HCEC 1CT (cell line): ENCODE data around the gene AMOTL1.
A peak's percentile ranks its signal among the peaks of the same experiment; 100 is the strongest.
"Not testable (repeated sequence)": the region's sequence is repeated elsewhere in the genome, so short reads cannot be mapped to it uniquely, and the experiment has no call there.

ENCODE experiments used
- DNase-seq: peaks from one replicate; pipeline ENCODE4 v3.0.0-alpha.2; 2017

The AMOTL1 gene

DNA sequence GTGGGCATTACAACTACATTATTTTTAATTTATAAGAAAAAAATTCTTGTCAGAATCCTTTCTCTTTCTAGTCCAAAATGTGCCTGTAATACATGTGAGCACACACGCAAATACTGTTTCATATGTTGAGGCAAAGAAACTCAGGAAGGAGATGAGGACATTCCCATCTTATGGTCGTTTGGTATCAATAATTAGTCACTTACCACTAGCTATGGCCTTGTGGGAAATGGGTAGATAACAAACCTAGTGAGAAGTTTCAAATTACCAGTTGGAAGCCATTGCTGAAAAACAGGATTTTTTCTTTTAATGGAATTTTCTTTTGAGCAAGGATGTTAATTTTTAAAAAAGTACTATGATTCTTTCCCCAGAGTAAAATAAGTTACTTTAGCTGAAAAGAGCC is 25.7 kb downstream of the AMOTL1 start:
- DNase-seq: peak; percentile 77

DNA sequence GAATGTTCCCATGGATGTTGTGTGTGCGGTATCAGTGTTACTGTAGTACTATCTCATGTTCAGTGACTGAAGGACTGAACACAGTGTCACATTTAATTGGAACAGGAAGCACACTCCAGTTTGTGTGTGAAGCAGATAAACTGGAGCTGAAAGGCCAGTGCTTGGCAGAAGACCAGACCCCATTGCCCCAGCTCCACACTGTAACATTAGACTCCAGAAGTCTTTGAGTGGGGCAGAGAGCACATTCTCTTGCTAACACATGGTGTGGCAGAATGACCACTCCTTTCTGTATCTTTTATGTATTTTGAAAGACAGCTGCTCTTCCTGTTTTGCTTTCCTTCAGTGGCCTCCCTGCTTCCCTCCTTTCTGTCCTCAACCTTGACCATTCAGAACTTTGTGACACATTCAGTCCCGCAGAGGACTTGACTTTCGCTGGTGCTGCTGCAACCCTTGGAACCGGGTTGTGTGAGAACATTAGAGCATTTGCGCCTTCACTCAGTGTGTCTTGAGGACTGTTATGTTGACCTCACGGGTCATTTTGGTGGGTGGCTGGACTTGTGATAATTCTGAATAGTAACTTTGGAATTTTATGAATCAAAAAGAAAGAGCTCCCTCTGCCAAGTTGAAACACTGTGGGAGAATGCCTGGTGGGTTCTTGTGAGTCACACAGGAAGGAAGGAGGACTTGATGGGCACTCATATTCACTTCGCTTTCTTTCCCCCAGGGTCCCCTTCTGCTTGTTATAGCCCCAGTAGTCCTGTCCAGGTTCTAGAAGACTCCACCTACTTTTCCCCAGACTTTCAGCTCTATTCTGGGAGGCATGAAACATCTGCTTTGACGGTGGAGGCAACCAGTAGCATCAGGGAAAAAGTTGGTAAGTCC is 26.4 kb downstream of the AMOTL1 start:
- DNase-seq: peak; percentile 99

DNA sequence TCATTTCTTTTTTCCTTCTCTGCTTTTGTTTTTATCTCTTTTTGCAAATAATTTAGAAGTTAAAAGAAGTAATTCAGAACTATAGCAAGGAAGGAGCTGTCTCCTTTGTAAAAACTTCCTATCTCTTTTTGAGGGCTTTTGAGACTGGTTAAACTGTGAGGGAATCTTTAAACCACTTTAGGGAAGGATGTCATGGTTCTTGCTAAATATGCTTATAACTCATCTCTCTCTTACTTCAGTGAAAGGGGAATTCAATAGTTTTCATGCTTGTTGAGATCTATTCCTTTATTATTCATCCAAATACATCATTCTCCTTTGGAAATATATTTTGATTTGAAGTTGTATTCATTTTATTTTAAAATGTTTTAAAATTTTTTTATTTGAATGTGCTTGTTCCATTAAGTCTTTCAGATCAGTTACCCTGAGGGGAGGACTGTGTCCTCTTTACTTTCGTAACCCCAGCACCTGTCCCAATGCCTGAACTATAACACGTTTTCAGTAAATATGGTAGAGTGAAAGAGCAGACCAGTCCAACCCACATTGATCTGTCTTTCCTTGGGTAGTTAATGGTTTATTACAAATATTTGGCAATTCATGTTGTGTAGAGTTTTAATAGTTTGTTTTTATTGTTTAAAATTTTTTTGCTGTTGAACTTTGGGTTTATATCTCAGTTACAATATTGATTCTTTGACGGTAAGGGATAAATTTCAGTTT is 27.5 kb downstream of the AMOTL1 start:
- DNase-seq: peak; percentile 25

DNA sequence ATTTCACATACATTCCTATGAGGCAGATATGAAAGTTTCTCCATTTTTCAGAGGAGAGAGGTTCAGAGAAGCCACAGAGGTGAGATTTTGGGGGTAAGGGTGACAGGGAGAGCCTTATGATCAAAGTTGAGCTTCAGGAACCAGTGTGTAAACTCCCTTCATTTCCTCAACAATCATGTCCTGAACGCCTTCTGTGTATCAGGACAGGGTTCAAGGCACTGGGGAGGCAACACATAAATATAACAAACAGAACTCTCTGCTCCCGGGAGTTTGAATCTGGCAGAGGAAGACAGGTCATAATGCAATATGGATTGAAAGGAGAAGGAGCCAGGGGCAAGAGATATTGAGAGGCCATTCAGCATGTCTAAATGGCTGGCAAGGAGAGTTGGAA is 28.0 kb downstream of the AMOTL1 start:
- DNase-seq: no peak

DNA sequence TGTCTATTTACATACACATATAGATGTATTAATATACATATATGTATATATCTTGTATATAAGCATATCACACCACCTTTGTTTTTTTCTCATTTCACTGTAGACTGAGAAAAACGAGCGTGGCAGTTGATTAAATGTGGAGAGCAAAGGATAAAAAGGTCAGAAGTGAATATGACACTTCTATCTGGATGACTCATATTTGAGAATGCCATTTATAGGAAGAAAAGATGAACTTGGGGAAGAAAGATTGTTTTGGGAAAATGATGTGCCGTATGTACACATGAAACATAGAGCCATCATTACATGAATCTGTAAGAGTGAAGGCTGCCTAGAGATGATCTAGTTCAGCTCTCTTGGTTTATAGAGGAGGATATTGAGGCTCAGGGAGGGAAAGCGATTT is 28.7 kb downstream of the AMOTL1 start:
- DNase-seq: peak; percentile 54

DNA sequence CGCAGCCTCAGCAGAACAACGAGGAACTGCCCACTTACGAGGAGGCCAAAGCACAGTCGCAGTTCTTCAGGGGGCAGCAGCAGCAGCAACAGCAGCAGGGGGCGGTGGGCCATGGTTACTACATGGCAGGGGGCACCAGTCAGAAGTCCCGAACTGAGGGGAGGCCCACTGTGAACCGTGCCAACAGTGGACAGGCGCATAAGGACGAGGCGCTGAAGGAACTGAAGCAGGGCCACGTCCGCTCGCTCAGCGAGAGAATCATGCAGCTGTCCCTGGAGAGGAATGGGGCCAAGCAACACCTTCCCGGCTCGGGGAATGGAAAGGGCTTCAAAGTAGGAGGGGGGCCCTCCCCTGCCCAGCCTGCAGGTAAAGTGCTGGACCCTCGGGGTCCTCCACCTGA is 31.6 kb downstream of the AMOTL1 start:
- no peak for DNase-seq

DNA sequence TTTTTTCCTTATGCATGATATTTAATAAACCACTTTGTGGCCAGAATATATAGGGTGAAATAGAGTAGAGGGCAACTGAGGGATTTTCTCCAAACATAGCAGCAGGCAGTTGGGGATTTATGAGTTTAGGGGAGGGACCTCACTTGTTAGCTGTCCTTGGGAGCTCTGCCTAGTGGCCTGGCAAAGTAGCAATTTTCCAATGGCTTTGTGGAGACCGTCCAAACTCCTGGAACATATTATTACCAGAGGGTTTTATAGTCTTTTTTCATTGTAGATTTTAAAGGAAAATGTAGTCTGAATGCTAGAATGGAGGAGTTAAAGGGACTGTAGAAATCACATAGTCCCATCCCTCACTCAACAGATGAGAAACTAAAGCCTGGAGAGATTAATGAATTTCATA is 32.3 kb downstream of the AMOTL1 start:
- DNase-seq: no peak

DNA sequence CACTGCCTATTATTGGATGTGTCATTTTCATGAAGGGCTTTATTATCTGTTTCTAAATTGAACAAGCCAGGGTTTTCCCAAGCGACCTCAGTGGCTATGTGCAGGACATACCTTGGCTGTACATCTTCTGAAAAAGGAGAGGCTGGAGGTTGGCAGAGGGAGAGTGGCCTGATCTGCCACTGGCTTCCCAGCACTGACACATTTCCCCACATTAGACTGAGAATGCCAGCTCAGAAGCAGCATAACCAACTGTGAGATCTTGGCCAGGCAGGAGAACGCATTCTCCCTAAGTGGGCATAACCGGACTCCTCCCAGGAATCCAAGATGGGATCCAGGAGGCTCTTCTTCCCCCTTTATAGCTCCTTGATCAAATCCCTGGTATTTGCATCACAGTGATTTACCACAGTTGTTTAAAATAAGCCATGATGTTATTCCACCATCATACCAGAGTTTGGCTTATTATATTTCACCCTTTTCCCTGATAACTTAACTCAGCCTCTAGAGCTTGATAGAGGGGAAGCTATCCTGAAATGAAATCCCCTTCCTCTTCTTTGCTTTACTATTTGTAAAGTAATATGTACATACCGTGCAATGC is 33.8 kb downstream of the AMOTL1 start:
- DNase-seq: no peak

DNA sequence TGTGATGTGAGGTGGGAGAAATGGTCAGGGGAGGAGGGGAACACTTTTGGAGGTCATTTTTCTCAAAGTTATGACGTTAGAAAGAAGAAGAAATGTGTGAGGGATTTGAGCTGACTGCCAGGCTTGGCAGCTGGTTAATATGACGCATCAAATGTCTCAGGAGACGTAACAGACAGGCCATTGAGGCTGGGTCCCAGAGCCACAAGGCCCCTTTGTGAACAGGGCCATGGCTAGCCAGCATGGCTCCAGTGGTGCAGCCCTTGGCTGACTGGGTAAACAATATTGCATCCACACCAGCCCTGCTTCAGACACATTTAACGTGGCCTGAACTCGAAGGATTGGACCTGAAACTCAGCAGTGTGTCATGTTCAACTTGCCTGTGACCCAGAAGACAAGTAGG is 34.3 kb downstream of the AMOTL1 start:
- DNase-seq: no peak

DNA sequence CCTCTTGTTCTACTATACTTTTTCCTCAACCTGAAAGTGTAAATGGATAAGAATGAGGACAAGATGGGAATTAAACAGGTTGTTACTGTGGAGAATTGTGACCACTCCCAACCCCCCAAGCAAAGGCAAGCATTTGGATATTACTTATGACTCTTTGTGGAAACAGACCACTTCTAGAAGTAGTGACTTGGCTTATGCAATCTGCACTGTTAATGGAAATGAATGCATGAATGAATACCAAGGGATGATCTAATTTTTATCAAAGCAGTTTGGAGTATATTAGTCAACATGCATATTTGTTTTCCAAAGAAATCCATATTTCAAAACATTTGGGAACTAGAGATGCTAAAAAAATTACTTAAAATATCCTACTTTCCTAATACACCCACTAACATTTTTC is 35.3 kb downstream of the AMOTL1 start:
- peak; percentile 69 for DNase-seq

DNA sequence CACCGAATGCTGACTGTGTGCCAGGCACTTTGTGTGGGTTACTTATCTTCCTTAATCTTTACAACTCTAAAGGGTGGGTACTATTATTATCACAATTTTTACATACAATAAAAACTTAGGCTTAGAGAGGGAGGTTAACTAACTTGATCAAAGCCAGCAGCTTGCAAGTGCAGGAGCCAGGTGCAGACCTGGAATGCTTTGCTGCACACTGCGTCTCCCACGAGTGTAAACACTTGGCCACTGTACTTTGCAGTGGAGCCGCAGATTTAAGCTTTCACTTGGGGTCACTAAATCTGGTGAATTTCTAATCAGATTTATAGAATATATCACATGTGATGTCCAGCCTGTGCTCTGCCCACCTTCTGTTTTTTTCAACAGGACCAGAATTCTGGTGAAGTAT is 36.7 kb downstream of the AMOTL1 start:
- DNase-seq: no peak

DNA sequence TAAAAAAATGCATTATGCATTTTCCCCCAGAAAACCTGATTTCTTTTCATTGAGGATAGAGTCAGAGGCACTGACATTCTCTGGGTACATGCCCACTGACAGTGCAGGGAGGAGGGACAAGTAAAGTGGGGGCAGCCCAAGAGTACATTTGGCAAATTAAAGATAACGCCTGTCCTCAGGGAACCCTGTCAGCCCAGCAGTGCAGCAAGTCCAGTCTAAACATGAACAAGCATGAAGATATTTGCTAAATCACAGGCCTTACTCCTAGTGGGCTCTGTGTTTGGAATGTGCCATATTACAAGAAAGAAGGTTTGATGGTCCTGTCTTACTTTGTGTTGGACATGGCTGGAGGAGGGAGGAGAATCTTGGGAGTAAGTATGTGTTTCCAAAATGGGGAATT is 37.9 kb downstream of the AMOTL1 start:
- DNase-seq: no peak

DNA sequence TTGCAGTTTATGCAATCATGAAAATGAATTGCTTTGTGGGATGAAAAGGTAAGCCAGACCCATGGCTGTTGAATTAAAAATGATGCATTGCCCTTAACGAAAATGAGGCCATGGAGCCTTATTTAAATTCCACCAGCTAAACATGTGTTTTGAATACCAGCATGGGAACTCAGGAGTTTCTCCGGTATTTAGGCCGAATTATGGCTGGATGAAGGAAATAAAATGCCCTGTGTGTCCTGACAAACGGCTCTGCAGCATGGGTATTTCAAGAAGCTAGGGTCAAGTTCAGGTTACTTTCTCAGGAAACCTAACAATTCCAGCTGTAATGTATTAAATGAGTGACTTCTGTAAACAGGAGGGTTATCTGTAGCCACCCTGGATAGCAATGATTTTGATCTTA is 38.3 kb downstream of the AMOTL1 start:
- no peak for DNase-seq

DNA sequence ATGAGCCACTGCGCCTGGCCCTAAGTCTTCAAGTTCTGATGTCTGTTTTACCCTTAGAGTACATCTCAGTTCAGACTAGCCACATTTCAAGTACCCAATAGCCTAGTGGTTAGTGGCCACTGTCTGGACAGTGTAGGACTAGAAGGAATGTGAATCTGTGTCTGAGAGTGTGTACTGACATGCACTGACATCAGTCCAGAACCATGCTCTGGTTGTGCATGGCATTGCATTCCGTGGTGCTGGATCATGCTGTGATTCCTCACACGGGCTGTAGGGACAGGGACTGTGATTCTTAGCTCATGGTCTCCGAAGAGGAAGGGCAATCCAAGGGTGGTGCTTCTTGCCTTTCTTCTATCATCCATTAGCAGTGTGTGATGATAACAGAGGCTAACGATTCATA is 41.1 kb downstream of the AMOTL1 start:
- DNase-seq: no peak

DNA sequence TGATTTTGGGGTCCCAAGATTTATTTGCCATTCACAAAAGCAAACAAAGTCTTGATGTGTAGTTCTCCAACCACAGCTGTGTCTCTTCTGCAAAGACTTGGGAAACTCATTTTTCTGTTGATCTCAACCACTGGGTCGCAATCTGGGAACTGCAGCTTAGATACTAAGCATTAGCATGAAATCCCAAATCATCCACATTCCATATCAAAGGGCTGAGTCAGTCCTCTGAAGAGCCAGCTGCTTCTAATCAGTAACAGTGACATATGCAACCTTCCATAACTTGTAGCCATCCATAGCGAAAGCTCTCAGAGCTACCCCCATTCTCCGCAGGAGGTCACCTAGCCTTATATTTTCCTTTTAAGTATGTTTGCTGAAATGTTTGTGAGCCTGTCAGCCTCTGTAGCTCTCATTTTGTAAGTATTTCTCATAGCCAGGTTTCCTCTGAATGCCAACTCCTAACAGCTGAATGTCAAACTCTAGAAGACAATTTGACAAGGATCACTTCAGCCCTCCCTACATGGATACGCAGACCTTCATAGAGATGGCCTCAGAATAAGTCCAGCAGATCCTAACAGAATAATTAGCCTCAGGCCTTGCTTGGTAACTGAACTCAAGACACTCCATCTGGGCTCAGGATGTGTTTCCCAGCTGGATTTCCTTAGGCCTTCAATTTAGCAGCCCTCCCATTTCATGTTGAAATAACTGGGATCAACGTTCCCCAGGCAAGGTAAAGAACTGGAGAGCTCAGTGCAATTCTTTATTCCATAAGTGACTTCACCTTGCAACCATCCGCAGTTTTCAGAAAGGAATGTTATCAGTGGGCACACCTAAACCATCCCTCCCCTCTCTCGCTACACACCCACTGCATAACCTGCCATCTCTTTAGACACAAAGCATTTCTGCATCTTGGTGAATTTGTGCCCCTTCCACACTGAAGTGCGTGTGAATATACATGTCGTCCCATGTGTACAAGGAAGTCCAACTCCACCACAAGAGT is 44.9 kb downstream of the AMOTL1 start:
- DNase-seq: not testable (repeated sequence)

DNA sequence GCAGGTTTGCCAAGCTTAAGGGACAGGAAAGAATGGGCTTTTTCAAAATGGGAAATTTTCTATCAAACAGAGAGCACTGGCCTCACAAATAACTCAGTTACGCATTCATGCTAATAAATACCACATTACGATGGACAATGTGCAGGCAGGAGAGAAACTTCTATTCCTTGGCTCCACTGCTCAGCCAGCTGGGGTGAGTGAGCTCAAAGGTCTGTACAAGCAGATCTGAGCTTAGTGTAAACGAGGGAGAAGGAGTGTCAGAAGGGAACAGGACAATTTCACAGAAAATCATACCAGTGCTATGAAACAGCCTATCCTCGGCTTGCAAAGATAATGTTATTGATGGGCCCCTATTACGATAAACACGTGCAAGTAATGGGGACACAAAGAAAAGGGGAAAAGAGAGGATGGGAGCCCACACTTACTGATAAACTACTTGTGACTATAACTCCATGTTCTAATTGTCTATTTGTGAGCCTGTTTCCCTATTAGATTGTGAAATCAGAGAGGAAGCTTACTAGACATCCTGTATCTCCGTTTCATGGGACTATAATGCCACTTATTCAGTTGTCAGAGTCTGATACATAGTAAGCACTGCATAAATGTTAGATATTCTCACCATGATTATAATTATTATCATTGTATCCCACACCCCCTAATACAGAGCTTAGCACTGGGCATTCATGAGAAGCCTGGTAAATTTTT is 46.3 kb downstream of the AMOTL1 start:
- no peak for DNase-seq

DNA sequence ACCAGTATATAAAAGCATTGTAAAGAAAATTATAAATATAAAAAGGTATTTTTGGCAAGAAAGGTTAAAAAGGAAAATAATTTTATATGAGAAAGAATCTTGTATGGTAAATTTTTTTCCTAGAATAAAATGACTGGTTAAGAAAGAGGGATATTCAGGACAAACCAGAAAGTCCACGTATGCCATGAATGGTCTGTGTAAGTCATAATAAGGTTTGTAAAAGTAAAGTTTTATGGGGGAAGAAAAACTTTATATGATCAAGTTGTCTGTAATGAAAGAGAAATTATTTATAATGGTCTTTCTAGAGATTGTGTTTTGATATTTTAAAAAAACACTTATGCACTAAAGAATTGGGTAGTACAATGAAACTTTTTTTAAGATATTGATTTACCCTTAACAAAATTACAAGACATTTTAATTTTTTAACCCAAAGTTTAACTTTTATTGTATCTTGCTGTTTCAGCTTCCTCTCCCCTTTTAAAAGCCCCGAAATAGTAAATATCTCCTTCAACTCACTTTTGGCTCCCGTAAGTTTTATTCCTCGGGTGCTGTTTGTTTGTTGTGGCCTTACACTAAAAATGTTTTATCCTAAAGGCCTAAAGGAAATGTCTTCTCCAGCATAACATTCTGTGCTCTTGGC is 47.7 kb downstream of the AMOTL1 start:
- no peak for DNase-seq

DNA sequence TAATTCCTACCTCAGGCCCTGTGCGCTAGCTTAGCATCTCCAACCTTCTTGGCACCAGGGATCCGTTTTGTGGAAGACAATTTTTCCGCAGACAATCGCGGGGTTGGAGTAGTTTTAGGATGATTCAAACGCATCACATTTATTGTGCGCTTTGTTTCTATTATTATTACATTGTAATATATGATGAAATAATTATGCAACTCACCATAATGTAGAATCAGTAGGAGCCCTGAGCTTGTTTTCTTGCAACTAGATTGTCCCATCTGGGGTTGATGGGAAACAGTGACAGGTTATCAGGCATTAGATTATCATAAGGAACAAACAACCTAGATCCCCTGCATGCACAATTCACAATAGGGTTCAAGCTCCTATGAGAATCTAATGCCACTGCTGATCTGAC is 52.3 kb downstream of the AMOTL1 start:
- no peak for DNase-seq

DNA sequence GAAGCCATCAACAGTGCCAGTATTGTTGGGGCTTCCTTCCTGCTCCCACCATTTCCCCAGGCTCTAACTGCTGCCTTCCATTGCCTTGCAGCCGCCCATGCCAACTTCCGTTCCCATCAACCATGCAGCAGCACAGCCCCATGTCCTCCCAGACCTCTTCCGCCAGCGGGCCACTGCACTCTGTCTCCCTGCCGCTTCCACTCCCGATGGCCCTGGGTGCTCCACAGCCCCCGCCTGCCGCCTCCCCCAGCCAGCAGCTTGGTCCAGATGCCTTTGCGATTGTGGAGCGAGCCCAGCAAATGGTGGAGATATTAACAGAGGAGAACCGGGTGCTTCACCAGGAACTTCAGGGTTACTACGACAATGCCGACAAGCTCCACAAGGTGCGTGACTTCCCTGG is 53.3 kb downstream of the AMOTL1 start:
- DNase-seq: no peak

DNA sequence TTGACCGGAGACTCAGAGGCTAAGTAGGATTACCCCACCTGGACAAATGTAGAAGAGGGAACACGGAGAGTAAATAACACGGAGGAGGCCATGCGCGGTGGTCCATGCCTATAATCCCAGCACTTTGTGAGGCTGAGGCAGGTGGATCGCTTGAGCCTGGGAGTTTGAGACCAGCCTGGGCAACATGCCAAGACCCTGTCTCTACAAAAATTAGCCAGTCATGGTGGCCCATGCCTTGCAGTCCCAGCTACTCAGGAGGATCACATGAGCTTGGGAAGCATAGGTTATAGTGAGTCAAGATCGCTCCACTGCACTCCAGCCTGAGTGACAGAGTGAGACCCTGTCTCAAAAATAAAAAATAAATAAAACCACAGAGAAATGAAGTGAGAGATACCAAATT is 53.9 kb downstream of the AMOTL1 start:
- no peak for DNase-seq

DNA sequence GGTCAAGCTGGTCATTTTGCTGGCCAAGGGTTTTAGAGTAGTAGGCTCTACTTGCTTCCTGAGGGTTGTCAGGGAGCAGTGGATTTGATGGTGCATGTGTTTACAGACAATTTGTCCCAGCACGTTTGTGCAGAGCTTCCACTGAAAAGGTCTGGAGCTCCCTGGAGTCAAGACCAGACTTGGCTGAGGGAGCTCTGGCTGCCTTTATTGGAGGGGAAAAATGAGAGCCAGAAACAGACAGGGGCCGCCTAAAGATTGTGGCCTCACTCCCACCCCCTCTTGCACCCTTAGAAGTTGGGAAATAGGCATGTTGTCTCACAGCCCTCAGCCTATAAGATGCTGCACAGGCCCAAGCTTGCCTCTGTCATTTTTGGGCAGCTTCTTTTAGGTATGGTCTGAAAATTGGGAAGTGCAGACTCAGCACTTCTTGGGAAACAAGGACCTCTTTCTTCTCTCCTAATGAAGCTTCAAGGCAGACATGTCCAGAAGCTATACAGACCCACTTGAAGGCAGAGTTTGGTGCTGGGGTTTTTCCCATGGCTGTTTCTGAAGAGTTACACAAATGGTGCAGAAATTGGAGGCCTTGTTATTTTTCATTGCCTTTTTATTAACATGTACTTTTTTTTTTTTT is 55.1 kb downstream of the AMOTL1 start:
- DNase-seq: no peak
